Duodenal mucosa (tissue), 2 donors: Measurements from ENCODE around the gene ZNF2.
A peak's percentile ranks its signal among the peaks of the same experiment; 100 is the strongest.

Experiments used
- H3K27ac ChIP-seq: one replicate; pipeline ENCODE4 v1.7.0; 2013; ENCODE audit warnings: low read depth, low read length
- H3K27me3 ChIP-seq, 2 donors: one replicate each; pipeline ENCODE4 v1.7.0; 2013; ENCODE audit warnings: low read length in 2 of 2, control low read depth in 1 of 2; ENCODE audit not compliant: insufficient read depth in 2 of 2, control insufficient read depth in 1 of 2
- H3K36me3 ChIP-seq, 2 donors: one replicate each; pipeline ENCODE4 v1.7.0; 2013; ENCODE audit warnings: low read length in 2 of 2, control low read depth in 1 of 2; ENCODE audit not compliant: insufficient read depth in 2 of 2, control insufficient read depth in 1 of 2
- H3K4me1 ChIP-seq, 2 donors: one replicate each; pipeline ENCODE4 v1.7.0; 2013; ENCODE audit warnings: low read length in 2 of 2, control low read depth in 1 of 2; ENCODE audit not compliant: insufficient read depth in 2 of 2, control insufficient read depth in 1 of 2
- H3K4me3 ChIP-seq, 2 donors: one replicate each; pipeline ENCODE4 v1.7.0; 2013; ENCODE audit warnings: low read length in 2 of 2, low read depth in 1 of 2
- H3K9ac ChIP-seq, 2 donors: one replicate each; pipeline ENCODE4 v1.7.0; 2013; ENCODE audit warnings: low read length in 2 of 2, low read depth in 1 of 2
- H3K9me3 ChIP-seq, 2 donors: one replicate each; pipeline ENCODE4 v1.7.0; 2013; ENCODE audit warnings: low read length in 2 of 2, control low read depth in 1 of 2; ENCODE audit not compliant: control insufficient read depth in 1 of 2

ZNF2 gene

GRCh38 chr2:95165371-95166064, at the start of gene ZNF2:
Gene ZNF2, plus strand, starts transcription at chr2:95165809. Its CDS starts 10,418 bp downstream, at chr2:95176227.
- H3K4me3 ChIP-seq, result peak within 1 kb of the TSS; percentile 95 to 99
- no peaks in the 10 kb centered on the region for H3K36me3 ChIP-seq

GRCh38 chr2:95121093-95121406, 44.6 kb upstream of the ZNF2 start:
- H3K27me3 ChIP-seq, result no peaks in the 10 kb centered on the region
- peak overlapping the region; percentile 91 for H3K27ac ChIP-seq
- H3K36me3 ChIP-seq, result peaks cover 3 to 4% of the 10 kb centered on the region in 2 donors
- H3K9ac ChIP-seq, result peak overlapping the region; percentile 85 to 94
- peaks cover 14 to 18% of the 10 kb centered on the region in 2 donors for H3K4me1 ChIP-seq
- H3K4me3 ChIP-seq, result peak overlapping the region; percentile 96 to 97
- H3K9me3 ChIP-seq, result no peaks in the 10 kb centered on the region

More at GRCh38 chr2:95165371-95166064, at the start of gene ZNF2:
- Histone ChIP-seq H3K27ac (peak within 1 kb of the TSS; percentile 86), H3K9me3 (no peaks in the 10 kb centered on the region), H3K4me1 (peaks cover 14 to 16% of the 10 kb centered on the region in 2 donors), H3K9ac (peak within 1 kb of the TSS; percentile 86 to 97), H3K27me3 (no peaks in the 10 kb centered on the region)

- Histone ChIP-seq H3K4me1 (peaks cover 14 to 18% of the 10 kb centered on the region in 2 donors), H3K4me3 (peak within 1 kb of the TSS; percentile 96 to 97), H3K9me3 (no peaks in the 10 kb centered on the region), H3K27ac (peak within 1 kb of the TSS; percentile 91), H3K27me3 (no peaks in the 10 kb centered on the region), H3K9ac (peak within 1 kb of the TSS; percentile 85 to 94), H3K36me3 (peaks cover 3 to 4% of the 10 kb centered on the region in 2 donors)
These were observed 44.0 kb upstream of the ZNF2 start, which contains the start of gene MRPS5 for GRCh38 chr2:95121407-95122196. Gene MRPS5, minus strand, starts transcription at chr2:95121808. Its CDS starts 17 bp downstream, at chr2:95121791.

- Histone ChIP-seq H3K9me3 (no peaks in the 10 kb centered on the region), H3K9ac (peak overlapping the region; percentile 85 to 94), H3K27me3 (no peaks in the 10 kb centered on the region), H3K4me1 (peaks cover 14 to 18% of the 10 kb centered on the region in 2 donors), H3K4me3 (peak overlapping the region; percentile 96 to 97), H3K36me3 (peaks cover 3 to 4% of the 10 kb centered on the region in 2 donors), H3K27ac (no peak overlapping the region)
These were observed 43.4 kb upstream of the ZNF2 start for GRCh38 chr2:95122197-95122551.

GRCh38 chr2:95138702-95139101, 26.9 kb upstream of the ZNF2 start:
- no peak overlapping the region for H3K4me3 ChIP-seq
- no peak overlapping the region for H3K9ac ChIP-seq
- no peaks in the 10 kb centered on the region for H3K4me1 ChIP-seq
- H3K36me3 ChIP-seq, result no peaks in the 10 kb centered on the region
- H3K9me3 ChIP-seq, result peaks cover 30 to 55% of the 10 kb centered on the region in 2 donors
- no peaks in the 10 kb centered on the region for H3K27me3 ChIP-seq
- H3K27ac ChIP-seq, result no peak overlapping the region

GRCh38 chr2:95143838-95144237, 21.8 kb upstream of the ZNF2 start:
- Histone ChIP-seq H3K4me3 (no peak overlapping the region), H3K36me3 (peaks cover 7 to 9% of the 10 kb centered on the region in 2 donors), H3K9ac (no peak overlapping the region), H3K9me3 (peaks cover 72 to 85% of the 10 kb centered on the region in 2 donors), H3K4me1 (no peaks in the 10 kb centered on the region), H3K27me3 (no peaks in the 10 kb centered on the region), H3K27ac (no peak overlapping the region)

- Histone ChIP-seq H3K4me1 (no peaks in the 10 kb centered on the region), H3K9ac (no peak overlapping the region), H3K9me3 (peaks cover 87 to 94% of the 10 kb centered on the region in 2 donors), H3K27ac (no peak overlapping the region), H3K36me3 (peaks cover 52 to 63% of the 10 kb centered on the region in 2 donors), H3K27me3 (no peaks in the 10 kb centered on the region), H3K4me3 (peak overlapping the region; percentile 8 to 20)
These were observed 16.1 kb upstream of the ZNF2 start for GRCh38 chr2:95149397-95149984.

GRCh38 chr2:95158441-95158840, 7.2 kb upstream of the ZNF2 start:
- H3K9ac ChIP-seq, result peak overlapping the region; percentile 57 to 92
- no peaks in the 10 kb centered on the region for H3K27me3 ChIP-seq
- no peak overlapping the region for H3K27ac ChIP-seq
- peak overlapping the region; percentile 77 to 93 for H3K4me3 ChIP-seq
- peaks cover 18 to 29% of the 10 kb centered on the region in 2 donors for H3K9me3 ChIP-seq
- peaks cover 9 to 15% of the 10 kb centered on the region in 2 donors for H3K4me1 ChIP-seq
- H3K36me3 ChIP-seq, result peaks cover 27 to 35% of the 10 kb centered on the region in 2 donors

- no peak overlapping the region for H3K27ac ChIP-seq
- H3K36me3 ChIP-seq, result peaks cover 22 to 32% of the 10 kb centered on the region in 2 donors
- H3K27me3 ChIP-seq, result no peaks in the 10 kb centered on the region
- peak overlapping the region; percentile 57 to 92 for H3K9ac ChIP-seq
- peaks cover 14 to 25% of the 10 kb centered on the region in 2 donors for H3K9me3 ChIP-seq
- peaks cover 9 to 15% of the 10 kb centered on the region in 2 donors for H3K4me1 ChIP-seq
- peak overlapping the region; percentile 77 to 93 for H3K4me3 ChIP-seq
These were observed 6.6 kb upstream of the ZNF2 start for GRCh38 chr2:95158891-95159619.
